ENCODE data around the gene TLNRD1. TPM values are rescaled to one million over a fixed set of nuclear protein-coding genes. Genes with fewer than 3 reads are reported as not detected.

Gene TLNRD1
- total RNA-seq, 1 donor from 2014 or later = 5.5 TPM

DNA sequence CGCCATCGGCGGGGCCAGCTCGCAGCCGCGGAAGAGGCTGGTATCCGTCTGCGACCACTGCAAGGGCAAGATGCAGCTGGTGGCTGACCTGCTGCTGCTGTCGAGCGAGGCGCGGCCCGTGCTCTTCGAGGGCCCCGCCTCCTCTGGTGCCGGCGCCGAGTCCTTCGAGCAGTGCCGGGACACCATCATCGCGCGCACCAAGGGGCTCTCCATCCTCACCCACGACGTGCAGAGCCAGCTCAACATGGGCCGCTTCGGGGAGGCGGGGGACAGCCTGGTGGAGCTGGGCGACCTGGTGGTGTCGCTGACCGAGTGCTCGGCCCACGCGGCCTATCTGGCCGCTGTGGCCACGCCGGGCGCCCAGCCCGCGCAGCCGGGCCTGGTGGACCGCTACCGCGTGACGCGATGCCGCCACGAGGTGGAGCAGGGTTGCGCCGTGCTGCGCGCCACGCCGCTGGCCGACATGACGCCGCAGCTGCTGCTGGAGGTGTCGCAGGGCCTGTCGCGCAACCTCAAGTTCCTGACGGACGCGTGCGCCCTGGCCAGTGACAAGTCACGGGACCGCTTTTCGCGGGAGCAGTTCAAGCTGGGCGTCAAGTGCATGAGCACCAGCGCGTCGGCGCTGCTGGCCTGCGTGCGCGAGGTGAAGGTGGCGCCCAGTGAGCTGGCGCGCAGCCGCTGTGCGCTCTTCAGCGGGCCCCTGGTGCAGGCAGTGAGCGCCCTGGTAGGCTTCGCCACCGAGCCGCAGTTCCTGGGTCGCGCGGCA, 1.8 kb downstream of the TLNRD1 start:
- Histone ChIP-seq H3K27ac (replicated peaks) (peak overlapping the region; percentile 99), H3K4me3 (peak overlapping the region; percentile 93), H3K27me3 (ENCODE audit: low read depth) (peaks cover 14% of the 10 kb centered on the region), H3K36me3 (peaks cover 20% of the 10 kb centered on the region), H3K9me3 (replicated peaks) (no peaks in the 10 kb centered on the region), H3K4me1 (peaks cover 83% of the 10 kb centered on the region)
- intact Hi-C loops (cut with micrococcal nuclease) = no loop called here
- peak; percentile 27 for DNase-seq
- TF ChIP-seq, protein P1, sequence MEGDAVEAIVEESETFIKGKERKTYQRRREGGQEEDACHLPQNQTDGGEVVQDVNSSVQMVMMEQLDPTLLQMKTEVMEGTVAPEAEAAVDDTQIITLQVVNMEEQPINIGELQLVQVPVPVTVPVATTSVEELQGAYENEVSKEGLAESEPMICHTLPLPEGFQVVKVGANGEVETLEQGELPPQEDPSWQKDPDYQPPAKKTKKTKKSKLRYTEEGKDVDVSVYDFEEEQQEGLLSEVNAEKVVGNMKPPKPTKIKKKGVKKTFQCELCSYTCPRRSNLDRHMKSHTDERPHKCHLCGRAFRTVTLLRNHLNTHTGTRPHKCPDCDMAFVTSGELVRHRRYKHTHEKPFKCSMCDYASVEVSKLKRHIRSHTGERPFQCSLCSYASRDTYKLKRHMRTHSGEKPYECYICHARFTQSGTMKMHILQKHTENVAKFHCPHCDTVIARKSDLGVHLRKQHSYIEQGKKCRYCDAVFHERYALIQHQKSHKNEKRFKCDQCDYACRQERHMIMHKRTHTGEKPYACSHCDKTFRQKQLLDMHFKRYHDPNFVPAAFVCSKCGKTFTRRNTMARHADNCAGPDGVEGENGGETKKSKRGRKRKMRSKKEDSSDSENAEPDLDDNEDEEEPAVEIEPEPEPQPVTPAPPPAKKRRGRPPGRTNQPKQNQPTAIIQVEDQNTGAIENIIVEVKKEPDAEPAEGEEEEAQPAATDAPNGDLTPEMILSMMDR (IDR thresholded peaks at IDR 0.05; ENCODE audit: borderline replicate concordance) = peak; percentile 32

DNA sequence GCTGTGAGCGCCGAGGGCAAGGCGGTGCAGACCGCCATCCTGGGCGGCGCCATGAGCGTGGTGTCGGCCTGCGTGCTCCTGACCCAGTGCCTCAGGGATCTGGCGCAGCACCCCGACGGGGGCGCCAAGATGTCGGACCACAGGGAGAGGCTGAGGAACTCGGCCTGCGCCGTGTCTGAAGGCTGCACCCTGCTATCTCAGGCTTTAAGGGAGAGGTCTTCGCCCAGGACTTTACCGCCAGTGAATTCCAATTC, 2.3 kb downstream of the TLNRD1 start:
- Histone ChIP-seq H3K4me3 (peak overlapping the region; percentile 93), H3K27ac (replicated peaks) (peak overlapping the region; percentile 99), H3K9me3 (replicated peaks) (no peaks in the 10 kb centered on the region), H3K36me3 (peaks cover 20% of the 10 kb centered on the region), H3K27me3 (ENCODE audit: low read depth) (peaks cover 14% of the 10 kb centered on the region), H3K4me1 (peaks cover 85% of the 10 kb centered on the region)
- TF ChIP-seq, protein P1 (IDR thresholded peaks at IDR 0.05; ENCODE audit: borderline replicate concordance) = no peak
- intact Hi-C loops (cut with micrococcal nuclease) = no loop called here
- peak; percentile 24 for DNase-seq

DNA sequence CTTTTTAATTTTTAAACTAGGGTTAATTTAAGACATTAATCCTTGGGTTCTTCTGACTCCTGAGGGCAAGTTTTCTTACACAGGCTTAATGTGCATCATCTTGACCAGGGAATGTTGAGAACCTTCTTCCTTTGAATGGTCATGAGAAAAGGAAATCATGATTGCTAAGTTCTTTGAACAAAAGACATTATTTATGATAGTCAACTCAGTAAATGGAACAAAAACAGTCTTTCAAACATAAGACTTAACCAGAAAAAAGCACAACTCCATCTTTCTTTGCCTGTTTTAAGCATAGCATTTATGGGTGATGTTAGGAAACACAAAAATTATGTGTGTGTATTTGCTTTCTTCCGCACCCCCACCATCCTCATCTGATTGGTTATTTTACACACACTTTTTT, 5.4 kb downstream of the TLNRD1 start:
- Histone ChIP-seq H3K27me3 (ENCODE audit: low read depth) (peaks cover 14% of the 10 kb centered on the region), H3K4me3 (peak overlapping the region; percentile 93), H3K27ac (replicated peaks) (peak overlapping the region; percentile 99), H3K9me3 (replicated peaks) (no peaks in the 10 kb centered on the region), H3K4me1 (peaks cover 92% of the 10 kb centered on the region), H3K36me3 (peaks cover 20% of the 10 kb centered on the region)
- no peak for DNase-seq
- intact Hi-C loops (cut with micrococcal nuclease) = no loop called here
- TF ChIP-seq, protein P1 (IDR thresholded peaks at IDR 0.05; ENCODE audit: borderline replicate concordance) = no peak

DNA sequence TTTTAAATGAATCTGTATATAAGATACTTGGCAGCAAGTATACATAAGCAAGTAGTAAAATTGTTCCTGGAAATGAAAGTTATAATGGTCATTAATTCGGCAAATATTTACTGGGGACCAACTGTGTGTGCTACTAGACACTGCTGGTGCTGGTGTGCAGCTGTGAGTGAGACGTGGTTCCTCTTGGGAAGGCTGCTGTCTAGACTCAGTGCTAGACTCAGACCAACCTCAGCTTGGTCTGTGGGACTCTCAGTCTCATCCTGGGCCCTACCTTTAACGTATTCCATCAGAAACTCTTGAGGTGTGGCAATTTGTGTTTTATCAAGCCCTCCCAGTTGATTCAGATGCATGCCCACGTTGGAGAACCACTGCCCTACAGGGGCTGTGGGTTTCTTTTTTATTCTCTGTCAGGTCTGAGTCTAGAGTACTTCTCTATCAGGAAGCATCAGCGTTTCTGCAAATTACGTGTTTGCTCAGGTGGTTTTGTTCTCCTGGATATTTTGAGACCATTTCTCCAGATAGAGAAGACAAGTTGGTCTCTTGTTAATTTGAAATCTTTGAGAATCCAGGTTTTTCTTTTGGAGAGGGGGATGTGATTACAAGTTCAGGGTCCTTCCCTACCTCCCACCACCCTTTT, 6.8 kb downstream of the TLNRD1 start:
- Histone ChIP-seq H3K4me1 (peaks cover 94% of the 10 kb centered on the region), H3K36me3 (peaks cover 19% of the 10 kb centered on the region), H3K27ac (replicated peaks) (no peak overlapping the region), H3K4me3 (no peak overlapping the region), H3K9me3 (replicated peaks) (no peaks in the 10 kb centered on the region), H3K27me3 (ENCODE audit: low read depth) (peaks cover 5% of the 10 kb centered on the region)
- DNase-seq = no peak
- intact Hi-C loops (cut with micrococcal nuclease) = no loop called here
- TF ChIP-seq, protein P1 (IDR thresholded peaks at IDR 0.05; ENCODE audit: borderline replicate concordance) = no peak

DNA sequence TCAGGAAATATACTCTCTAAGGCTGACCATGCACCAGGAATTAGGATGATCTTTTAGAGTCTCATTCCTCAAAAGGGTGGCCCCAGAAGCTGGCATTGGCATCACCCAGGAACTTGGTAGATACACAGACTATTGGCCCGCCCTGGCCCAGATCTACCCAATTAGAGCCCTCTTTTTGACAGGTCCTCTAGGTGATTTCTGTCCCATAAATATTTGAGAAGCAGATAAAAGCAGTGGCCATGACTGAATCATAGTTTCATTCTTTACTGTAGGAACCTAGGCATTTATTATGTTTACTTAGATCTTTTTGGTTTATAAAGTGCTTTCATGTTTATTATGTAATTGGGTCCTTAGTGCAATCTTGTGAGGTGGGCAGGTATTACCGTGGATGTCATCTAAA, 7.6 kb downstream of the TLNRD1 start:
- no peak for DNase-seq
- Histone ChIP-seq H3K4me3 (no peak overlapping the region), H3K27me3 (ENCODE audit: low read depth) (no peaks in the 10 kb centered on the region), H3K4me1 (peaks cover 94% of the 10 kb centered on the region), H3K27ac (replicated peaks) (no peak overlapping the region), H3K36me3 (peaks cover 11% of the 10 kb centered on the region), H3K9me3 (replicated peaks) (no peaks in the 10 kb centered on the region)
- intact Hi-C loops (cut with micrococcal nuclease) = no loop called here
- TF ChIP-seq, protein P1 (IDR thresholded peaks at IDR 0.05; ENCODE audit: borderline replicate concordance) = no peak

Data from left ventricle myocardium inferior (tissue), 1 donor.